Rectal smooth muscle tissue (tissue), 1 donor: ENCODE data around the gene LAD1.

ENCODE experiments used
- H3K27ac ChIP-seq: one replicate; pipeline ENCODE4 v1.7.0; 2013; ENCODE audit warnings: low read depth, low read length, inconsistent platforms
- H3K27me3 ChIP-seq: one replicate; pipeline ENCODE4 v1.7.0; 2013; ENCODE audit warnings: low read length; ENCODE audit not compliant: control insufficient read depth, insufficient read depth
- H3K36me3 ChIP-seq: one replicate; pipeline ENCODE4 v1.7.0; 2013; ENCODE audit warnings: low read length; ENCODE audit not compliant: control insufficient read depth, insufficient read depth
- H3K4me1 ChIP-seq: one replicate; pipeline ENCODE4 v1.7.0; 2013; ENCODE audit warnings: low read length; ENCODE audit not compliant: control insufficient read depth, insufficient read depth
- H3K4me3 ChIP-seq: one replicate; pipeline ENCODE4 v1.7.0; 2013; ENCODE audit warnings: low read length
- H3K9ac ChIP-seq: one replicate; pipeline ENCODE4 v1.7.0; 2013; ENCODE audit warnings: low read length

Gene LAD1

GRCh38 chr1:201366696-201367095 is 32.4 kb downstream of the LAD1 start:
- no peaks in the 10 kb centered on the region for H3K36me3 ChIP-seq
- H3K27me3 ChIP-seq, result peaks cover 2% of the 10 kb centered on the region
- H3K4me1 ChIP-seq, result no peaks in the 10 kb centered on the region

GRCh38 chr1:201365251-201365650 is 33.9 kb downstream of the LAD1 start:
- H3K27me3 ChIP-seq, result no peaks in the 10 kb centered on the region
- H3K4me3 ChIP-seq, result no peak overlapping the region
- no peaks in the 10 kb centered on the region for H3K36me3 ChIP-seq
- H3K27ac ChIP-seq, result no peak overlapping the region
- no peaks in the 10 kb centered on the region for H3K4me1 ChIP-seq
- H3K9ac ChIP-seq, result no peak overlapping the region

More at GRCh38 chr1:201366696-201367095, 32.4 kb downstream of the LAD1 start:
- Histone ChIP-seq H3K27ac (no peak overlapping the region), H3K4me3 (no peak overlapping the region), H3K9ac (no peak overlapping the region)

GRCh38 chr1:201364808-201365105 is 34.4 kb downstream of the LAD1 start:
- Histone ChIP-seq H3K4me3 (no peak overlapping the region), H3K4me1 (no peaks in the 10 kb centered on the region), H3K27me3 (no peaks in the 10 kb centered on the region), H3K27ac (no peak overlapping the region), H3K9ac (no peak overlapping the region), H3K36me3 (no peaks in the 10 kb centered on the region)

GRCh38 chr1:201363467-201363866 is 35.7 kb downstream of the LAD1 start:
- no peak overlapping the region for H3K9ac ChIP-seq
- no peaks in the 10 kb centered on the region for H3K27me3 ChIP-seq
- no peak overlapping the region for H3K27ac ChIP-seq
- H3K36me3 ChIP-seq, result no peaks in the 10 kb centered on the region
- H3K4me3 ChIP-seq, result no peak overlapping the region
- no peaks in the 10 kb centered on the region for H3K4me1 ChIP-seq

- no peak overlapping the region for H3K9ac ChIP-seq
- no peaks in the 10 kb centered on the region for H3K4me1 ChIP-seq
- H3K36me3 ChIP-seq, result no peaks in the 10 kb centered on the region
- no peaks in the 10 kb centered on the region for H3K27me3 ChIP-seq
- H3K4me3 ChIP-seq, result no peak overlapping the region
- no peak overlapping the region for H3K27ac ChIP-seq
These were observed 36.2 kb downstream of the LAD1 start for GRCh38 chr1:201362906-201363305.

GRCh38 chr1:201361652-201362504 is 37.2 kb downstream of the LAD1 start:
- H3K9ac ChIP-seq, result no peak overlapping the region
- H3K4me3 ChIP-seq, result no peak overlapping the region
- no peaks in the 10 kb centered on the region for H3K4me1 ChIP-seq
- H3K27ac ChIP-seq, result no peak overlapping the region
- no peaks in the 10 kb centered on the region for H3K36me3 ChIP-seq
- H3K27me3 ChIP-seq, result no peaks in the 10 kb centered on the region

- H3K27ac ChIP-seq, result no peak overlapping the region
- no peak overlapping the region for H3K9ac ChIP-seq
- no peaks in the 10 kb centered on the region for H3K36me3 ChIP-seq
- no peaks in the 10 kb centered on the region for H3K4me1 ChIP-seq
- H3K4me3 ChIP-seq, result no peak overlapping the region
- H3K27me3 ChIP-seq, result no peaks in the 10 kb centered on the region
These were observed 38.0 kb downstream of the LAD1 start for GRCh38 chr1:201360901-201361651.

- H3K27me3 ChIP-seq, result no peaks in the 10 kb centered on the region
- H3K9ac ChIP-seq, result no peak overlapping the region
- no peaks in the 10 kb centered on the region for H3K36me3 ChIP-seq
- no peak overlapping the region for H3K4me3 ChIP-seq
- H3K27ac ChIP-seq, result no peak overlapping the region
- H3K4me1 ChIP-seq, result no peaks in the 10 kb centered on the region
These were observed 38.6 kb downstream of the LAD1 start for GRCh38 chr1:201360486-201360885.

GRCh38 chr1:201359873-201360210 is 39.3 kb downstream of the LAD1 start:
- H3K36me3 ChIP-seq, result no peaks in the 10 kb centered on the region
- H3K4me3 ChIP-seq, result no peak overlapping the region
- H3K27me3 ChIP-seq, result no peaks in the 10 kb centered on the region
- H3K27ac ChIP-seq, result no peak overlapping the region
- no peak overlapping the region for H3K9ac ChIP-seq
- no peaks in the 10 kb centered on the region for H3K4me1 ChIP-seq

- Histone ChIP-seq H3K27ac (no peak overlapping the region), H3K36me3 (no peaks in the 10 kb centered on the region)
These were observed 39.9 kb downstream of the LAD1 start for GRCh38 chr1:201359031-201359872.

GRCh38 chr1:201358596-201358995 is 40.5 kb downstream of the LAD1 start:
- no peak overlapping the region for H3K9ac ChIP-seq
- no peaks in the 10 kb centered on the region for H3K4me1 ChIP-seq
- no peaks in the 10 kb centered on the region for H3K27me3 ChIP-seq
- H3K36me3 ChIP-seq, result no peaks in the 10 kb centered on the region
- H3K27ac ChIP-seq, result no peak overlapping the region
- no peak overlapping the region for H3K4me3 ChIP-seq

More at GRCh38 chr1:201359031-201359872, 39.9 kb downstream of the LAD1 start:
- Histone ChIP-seq H3K4me3 (no peak overlapping the region), H3K4me1 (no peaks in the 10 kb centered on the region), H3K27me3 (no peaks in the 10 kb centered on the region), H3K9ac (no peak overlapping the region)

GRCh38 chr1:201357636-201358348 is 41.3 kb downstream of the LAD1 start:
- Histone ChIP-seq H3K27me3 (no peaks in the 10 kb centered on the region), H3K9ac (no peak overlapping the region), H3K36me3 (no peaks in the 10 kb centered on the region), H3K27ac (no peak overlapping the region), H3K4me3 (no peak overlapping the region), H3K4me1 (no peaks in the 10 kb centered on the region)
